Esophagus muscularis mucosa (tissue), 4 donors: Measurements from ENCODE around the gene DEFB132. TPM values are rescaled to one million over a fixed set of nuclear protein-coding genes. Genes with fewer than 3 reads are reported as not detected.

ENCODE experiments used
- DNase-seq: peaks from one replicate; pipeline ENCODE4 v3.0.0-alpha.2; 2017; ENCODE audit errors: extremely low spot score
- H3K27ac ChIP-seq, 4 donors: fragments of 200-600 bp; sonication (generic); replicated peaks in 1 of 4; 1 replicate in 3 of 4; 2 replicates in 1 of 4; pipeline ENCODE4 v1.5.1; 2016 to 2019; ENCODE audit warnings: mild to moderate bottlenecking in 1 of 4
- H3K27me3 ChIP-seq, 4 donors: fragments of 200-600 bp; sonication (generic); one replicate each; pipeline versions ENCODE4 v1.5.1 to v1.6.0; 2016 to 2019
- H3K36me3 ChIP-seq, 4 donors: fragments of 200-600 bp; sonication (generic); one replicate each; pipeline ENCODE4 v1.5.1; 2016 to 2019
- H3K4me1 ChIP-seq, 4 donors: fragments of 200-600 bp; sonication (generic); one replicate each; pipeline ENCODE4 v1.5.1; 2016 to 2019
- H3K4me3 ChIP-seq, 4 donors: fragments of 200-600 bp; sonication (generic); 1 replicate in 2 of 4; 2 replicates in 2 of 4; pipeline ENCODE4 v1.5.1; 2016 to 2019; ENCODE audit warnings: mild to moderate bottlenecking in 4 of 4, moderate library complexity in 1 of 4
- H3K9me3 ChIP-seq, 4 donors: fragments of 200-600 bp; sonication (generic); 1 replicate in 3 of 4; 2 replicates in 1 of 4; pipeline ENCODE4 v1.5.1; 2016 to 2019
- EP300 ChIP-seq: sonication (generic); formaldehyde crosslinking; IDR thresholded peaks from one replicate; pipeline ENCODE4 v1.6.1; 2017; ENCODE audit warnings: antibody characterized with exemption
- POLR2A ChIP-seq: fragments of 450-650 bp; IDR thresholded peaks from one replicate; pipeline ENCODE4 v1.6.1; 2017; ENCODE audit warnings: antibody characterized with exemption, moderate library complexity, mild to moderate bottlenecking, low read depth
- POLR2AphosphoS5 ChIP-seq, 2 donors: sonication (generic); formaldehyde crosslinking; IDR thresholded peaks; one replicate each; pipeline ENCODE4 v1.6.1; 2017; ENCODE audit warnings: antibody characterized with exemption in 2 of 2
- WGBS: methylation state at CpG from one replicate; pipeline ENCODE4 v1.1.5; 2018; 5-methylcytosine and 5-hydroxymethylcytosine counted together
- intact Hi-C: fragments of 100-400 bp; cut with DNase I; formaldehyde crosslinking; loops from one replicate; pipeline ENCODE4 v1.15.1; 2023
- total RNA-seq, 4 donors: library from RNA; depleted of rRNA; stranded (reverse); fragments of >200 nt; gene quantifications; one replicate each; pipeline versions ENCODE4 v1.1.0 to v1.2.1, GENCODE V29; 2016
- TF ChIP-seq, protein P1 (sequence below), 3 experiments: fragments of 200-600 bp in 2 of 3; fragments of 450-650 bp in 1 of 3; sonication (generic) in 2 of 3; IDR thresholded peaks; one replicate each; pipeline ENCODE4 v1.5.1; 2017 to 2019; ENCODE audit warnings: antibody characterized with exemption in 3 of 3, mild to moderate bottlenecking in 2 of 3, moderate library complexity in 1 of 3

The DEFB132 gene
- total RNA-seq, 4 donors from 2014 or later: not detected

DNA sequence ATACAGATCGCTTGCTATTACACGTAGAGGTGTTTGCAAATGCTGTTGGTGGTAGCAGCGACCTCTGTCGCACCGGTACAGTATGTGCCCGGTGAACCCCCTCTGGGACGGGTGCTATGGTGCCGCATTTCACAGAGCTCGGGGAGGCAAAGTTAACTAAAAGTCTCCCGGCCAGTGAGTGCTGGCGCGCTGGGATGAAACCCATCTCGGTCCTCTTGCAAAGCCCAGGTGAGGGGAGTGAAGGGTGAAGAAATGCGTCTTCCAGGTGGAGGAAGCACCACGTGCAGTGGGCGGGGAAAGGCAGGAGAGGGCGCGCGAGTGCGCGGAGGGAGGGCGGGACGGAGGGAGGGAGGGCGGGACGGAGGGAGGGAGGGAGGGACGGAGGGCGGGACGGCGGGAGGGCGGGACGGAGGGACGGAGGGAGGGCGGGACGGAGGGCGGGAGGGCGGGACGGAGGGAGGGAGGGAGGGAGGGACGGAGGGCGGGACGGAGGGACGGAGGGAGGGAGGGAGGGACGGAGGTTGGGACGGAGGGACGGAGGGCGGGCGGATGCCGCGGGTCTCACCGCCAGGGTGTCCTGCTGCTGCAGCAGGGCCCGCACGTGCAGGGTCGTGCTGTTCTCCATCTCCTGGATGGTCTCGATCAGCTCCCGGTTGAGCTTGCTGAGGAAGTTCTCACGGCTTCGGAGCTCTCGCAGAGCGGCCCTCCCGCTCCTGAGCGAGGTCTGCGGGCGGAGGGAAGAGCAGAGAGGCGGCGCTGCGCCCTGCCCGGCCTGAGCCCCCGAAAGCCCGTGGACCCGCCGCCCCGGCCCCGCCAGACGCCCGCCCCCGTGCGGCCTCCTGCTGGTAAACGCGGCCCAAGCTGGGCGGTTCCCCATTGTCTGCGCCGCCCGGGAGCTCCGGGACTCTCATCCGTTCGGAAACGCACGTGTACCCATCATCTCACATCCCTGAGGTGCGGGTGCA lies 21.4 kb downstream of the DEFB132 start:
- peak overlapping the region in 2 of 4 donors; percentile 31 to 52 for H3K4me3 ChIP-seq
- no peaks in the 10 kb centered on the region for H3K9me3 ChIP-seq
- H3K27ac ChIP-seq: peak overlapping the region in 1 of 4 donors; percentile 31
- 91% methylated on average over 37 of the region's 88 CpGs for WGBS
- no peaks in the 10 kb centered on the region for H3K4me1 ChIP-seq
- DNase-seq: no peak
- H3K27me3 ChIP-seq: no peaks in the 10 kb centered on the region
- no peak for TF ChIP-seq POLR2AphosphoS5 (IDR thresholded peaks at IDR 0.05)
- TF ChIP-seq, protein P1, sequence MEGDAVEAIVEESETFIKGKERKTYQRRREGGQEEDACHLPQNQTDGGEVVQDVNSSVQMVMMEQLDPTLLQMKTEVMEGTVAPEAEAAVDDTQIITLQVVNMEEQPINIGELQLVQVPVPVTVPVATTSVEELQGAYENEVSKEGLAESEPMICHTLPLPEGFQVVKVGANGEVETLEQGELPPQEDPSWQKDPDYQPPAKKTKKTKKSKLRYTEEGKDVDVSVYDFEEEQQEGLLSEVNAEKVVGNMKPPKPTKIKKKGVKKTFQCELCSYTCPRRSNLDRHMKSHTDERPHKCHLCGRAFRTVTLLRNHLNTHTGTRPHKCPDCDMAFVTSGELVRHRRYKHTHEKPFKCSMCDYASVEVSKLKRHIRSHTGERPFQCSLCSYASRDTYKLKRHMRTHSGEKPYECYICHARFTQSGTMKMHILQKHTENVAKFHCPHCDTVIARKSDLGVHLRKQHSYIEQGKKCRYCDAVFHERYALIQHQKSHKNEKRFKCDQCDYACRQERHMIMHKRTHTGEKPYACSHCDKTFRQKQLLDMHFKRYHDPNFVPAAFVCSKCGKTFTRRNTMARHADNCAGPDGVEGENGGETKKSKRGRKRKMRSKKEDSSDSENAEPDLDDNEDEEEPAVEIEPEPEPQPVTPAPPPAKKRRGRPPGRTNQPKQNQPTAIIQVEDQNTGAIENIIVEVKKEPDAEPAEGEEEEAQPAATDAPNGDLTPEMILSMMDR (IDR thresholded peaks at IDR 0.05): peak in 1 of 3 experiments; percentile 17
- no peak for TF ChIP-seq EP300
- TF ChIP-seq POLR2A: no peak
- H3K36me3 ChIP-seq: peaks cover 8 to 66% (median 50%) of the 10 kb centered on the region in 4 donors
- intact Hi-C loops: no loop called here

DNA sequence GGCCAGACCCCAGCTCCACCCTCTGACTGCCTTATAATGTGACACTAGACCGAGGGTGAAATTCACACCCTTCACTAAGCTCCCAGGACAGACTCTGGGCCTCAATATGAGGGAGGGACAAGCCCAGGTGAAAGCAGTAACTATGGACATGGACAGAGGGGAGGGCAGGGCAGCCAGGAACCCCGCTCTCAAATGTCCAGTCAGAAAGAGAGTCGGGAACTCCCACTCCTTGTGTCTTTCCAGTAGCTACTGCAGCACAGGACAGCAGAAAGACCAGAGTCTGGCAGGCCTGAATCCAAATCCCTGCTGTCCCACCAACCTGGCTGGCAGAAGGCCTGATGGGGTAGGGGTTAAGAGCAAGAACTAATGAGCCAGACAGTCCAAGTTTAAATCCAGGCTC lies 26.6 kb downstream of the DEFB132 start:
- Histone ChIP-seq H3K36me3 (peaks cover 0 to 28% (median 17%) of the 10 kb centered on the region in 4 donors), H3K27me3 (no peaks in the 10 kb centered on the region), H3K9me3 (no peaks in the 10 kb centered on the region), H3K4me3 (no peak overlapping the region), H3K27ac (no peak overlapping the region), H3K4me1 (peaks cover 0 to under 1% (median 0%) of the 10 kb centered on the region in 4 donors)
- no peak for DNase-seq
- no peak for TF ChIP-seq POLR2AphosphoS5 (IDR thresholded peaks at IDR 0.05)
- TF ChIP-seq, protein P1 (IDR thresholded peaks at IDR 0.05): no peak
- TF ChIP-seq POLR2A: no peak
- no peak for TF ChIP-seq EP300
- WGBS: 90% methylated on average over 3 of the region's 3 CpGs
- intact Hi-C loops: no loop called here

DNA sequence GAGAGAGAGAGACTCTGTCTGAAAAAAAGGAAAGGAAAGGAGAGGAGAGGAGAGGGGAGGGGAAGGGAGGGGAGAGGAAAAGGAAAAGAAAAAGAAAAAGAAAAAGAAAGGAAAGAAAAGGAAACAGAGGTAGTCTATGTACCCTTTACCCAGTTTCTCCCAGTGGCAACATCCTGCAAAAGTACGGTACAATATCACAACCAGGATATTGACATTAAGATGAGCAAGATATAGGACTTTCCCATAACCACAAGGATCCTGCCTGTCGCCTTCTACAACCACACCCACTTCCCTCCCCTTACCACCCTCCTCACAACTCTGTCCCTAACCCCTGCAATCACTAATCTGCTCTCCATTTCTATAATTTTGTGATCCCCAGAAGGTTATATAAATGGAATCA lies 29.0 kb downstream of the DEFB132 start:
- H3K27ac ChIP-seq: no peak overlapping the region
- TF ChIP-seq POLR2AphosphoS5 (IDR thresholded peaks at IDR 0.05): no peak
- TF ChIP-seq POLR2A: no peak
- TF ChIP-seq EP300: no peak
- H3K27me3 ChIP-seq: no peaks in the 10 kb centered on the region
- WGBS: 88% methylated on average over 2 of the region's 2 CpGs
- H3K36me3 ChIP-seq: peaks cover 0 to 13% (median 8%) of the 10 kb centered on the region in 4 donors
- H3K4me1 ChIP-seq: peaks cover 9 to 19% (median 17%) of the 10 kb centered on the region in 4 donors
- H3K9me3 ChIP-seq: no peaks in the 10 kb centered on the region
- no peak for DNase-seq
- intact Hi-C loops: no loop called here
- no peak overlapping the region for H3K4me3 ChIP-seq

DNA sequence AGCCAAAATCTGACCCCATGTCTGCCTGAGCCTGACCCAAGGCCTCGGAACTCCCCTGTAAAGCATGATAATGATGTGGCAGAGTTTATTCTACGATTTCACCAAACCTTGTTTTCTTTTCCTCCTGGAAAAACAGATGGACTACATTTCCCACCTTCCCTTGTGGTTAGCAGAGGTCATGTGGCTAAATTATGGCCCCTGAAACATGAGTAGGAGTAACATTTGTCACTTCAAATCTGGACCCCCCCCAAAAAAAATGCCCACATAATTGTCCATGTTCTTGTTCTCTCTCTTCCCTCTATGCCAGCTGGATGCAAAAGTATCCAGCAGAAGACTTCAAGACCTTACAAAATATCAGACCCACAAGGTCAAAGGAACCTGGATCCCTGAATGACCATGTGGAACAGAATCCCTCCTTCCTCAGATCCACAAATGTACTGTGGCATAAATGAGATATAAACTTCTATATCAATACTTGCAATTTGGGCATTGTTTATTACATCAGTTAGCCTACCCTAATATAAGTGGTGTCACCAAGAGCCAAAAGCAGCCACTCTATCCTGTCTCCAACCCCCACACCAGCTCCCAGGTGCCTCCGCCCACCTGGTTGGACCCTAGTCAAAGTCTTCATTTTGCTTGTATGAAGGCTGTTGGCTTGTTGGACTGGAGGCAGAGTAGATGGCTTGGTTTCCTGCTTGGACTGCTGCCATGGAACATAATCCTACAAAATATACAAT lies 31.6 kb downstream of the DEFB132 start:
- no peaks in the 10 kb centered on the region for H3K27me3 ChIP-seq
- peaks cover 9 to 23% (median 19%) of the 10 kb centered on the region in 4 donors for H3K4me1 ChIP-seq
- H3K27ac ChIP-seq: no peak overlapping the region
- WGBS: 99% methylated on average over 3 of the region's 3 CpGs
- intact Hi-C loops: no loop called here
- no peak for DNase-seq
- H3K4me3 ChIP-seq: peak overlapping the region in 2 of 4 donors; percentile 63 to 67
- no peaks in the 10 kb centered on the region for H3K9me3 ChIP-seq
- TF ChIP-seq, protein P1 (IDR thresholded peaks at IDR 0.05): no peak
- TF ChIP-seq POLR2A (no peak), EP300 (no peak), POLR2AphosphoS5 (IDR thresholded peaks at IDR 0.05) (no peak)
- H3K36me3 ChIP-seq: peaks cover 0 to under 1% (median 0%) of the 10 kb centered on the region in 4 donors

DNA sequence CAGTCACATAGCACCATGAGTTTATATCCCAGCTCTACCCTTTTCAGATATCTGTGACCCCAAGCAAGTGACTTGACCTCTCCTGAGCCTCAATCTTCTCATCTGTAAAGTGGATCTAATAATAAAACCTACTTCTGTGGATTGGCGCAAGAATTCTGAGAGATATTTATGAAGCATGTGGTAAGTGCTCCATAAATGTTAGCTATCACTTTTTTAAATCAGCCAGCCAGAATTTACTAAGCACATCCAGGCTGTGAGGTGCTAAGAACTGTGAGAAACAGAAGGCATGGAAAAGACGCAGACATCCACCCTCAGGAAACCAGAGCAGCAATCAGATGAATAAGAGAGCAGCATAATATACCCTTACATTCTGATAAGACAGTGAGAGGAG lies 32.2 kb downstream of the DEFB132 start:
- DNase-seq: no peak
- peaks cover 9 to 23% (median 19%) of the 10 kb centered on the region in 4 donors for H3K4me1 ChIP-seq
- no peak for TF ChIP-seq POLR2AphosphoS5 (IDR thresholded peaks at IDR 0.05)
- no peak for TF ChIP-seq POLR2A
- TF ChIP-seq, protein P1 (IDR thresholded peaks at IDR 0.05): no peak
- no peak for TF ChIP-seq EP300
- H3K4me3 ChIP-seq: peak overlapping the region; percentile 63 to 67 (median 65)
- H3K27me3 ChIP-seq: no peaks in the 10 kb centered on the region
- H3K27ac ChIP-seq: peak overlapping the region; percentile 74 to 84 (median 79)
- WGBS: 57% methylated on average over 2 of the region's 2 CpGs
- H3K36me3 ChIP-seq: no peaks in the 10 kb centered on the region
- intact Hi-C loops: no loop called here
- H3K9me3 ChIP-seq: no peaks in the 10 kb centered on the region
